CD4-positive, CD25-positive, alpha-beta regulatory T cell (primary cell): ENCODE results near the gene MICB. TPM values are rescaled to one million over a fixed set of nuclear protein-coding genes. Genes with fewer than 3 reads are reported as not detected.

Experiments
- ATAC-seq, 2 donors: fragments of 150-1000 bp; cut with Tn5 transposase; one replicate each; pipeline ENCODE4 v1.10.0; 2021; ENCODE audit warnings: low read depth in 2 of 2, moderate number of reproducible peaks in 2 of 2, moderate library complexity in 1 of 2
- DNase-seq, 3 donors: peaks; one replicate each; pipeline versions ENCODE4 v3.0.0 to v3.0.0-alpha.2; 2012 to 2022; ENCODE audit warnings: mixed read lengths in 1 of 3
- H3K27ac ChIP-seq: one replicate; pipeline ENCODE4 v1.7.0; 2013; ENCODE audit warnings: mild to moderate bottlenecking, low read length; ENCODE audit not compliant: insufficient read depth, poor library complexity, severe bottlenecking
- H3K27me3 ChIP-seq: one replicate; pipeline ENCODE4 v1.7.0; 2013; ENCODE audit warnings: low read length; ENCODE audit not compliant: control insufficient read depth, insufficient read depth
- H3K36me3 ChIP-seq: one replicate; pipeline ENCODE4 v1.7.0; 2013; ENCODE audit warnings: mild to moderate bottlenecking, low read length, moderate library complexity; ENCODE audit not compliant: control insufficient read depth, insufficient read depth
- H3K4me1 ChIP-seq: 2 replicates; pipeline ENCODE4 v1.7.0; 2013; ENCODE audit warnings: mild to moderate bottlenecking, low read length; ENCODE audit not compliant: insufficient read depth, control insufficient read depth, poor library complexity, severe bottlenecking
- H3K4me3 ChIP-seq: one replicate; pipeline ENCODE4 v1.7.0; 2013; ENCODE audit warnings: low read depth, mild to moderate bottlenecking, low read length, moderate library complexity
- H3K9me3 ChIP-seq, 2 experiments: 1 replicate in 1 of 2; 2 replicates in 1 of 2; pipeline ENCODE4 v1.7.0; 2013; ENCODE audit warnings: low read length in 2 of 2, mild to moderate bottlenecking in 1 of 2, moderate library complexity in 1 of 2; ENCODE audit not compliant: control insufficient read depth in 2 of 2
- H3K27ac Mint-ChIP-seq, 3 donors: one replicate each; pipeline ENCODE4 v1.8.0; 2020 to 2022; ENCODE audit warnings: mild to moderate bottlenecking in 3 of 3, mixed read lengths in 3 of 3, moderate library complexity in 2 of 3
- H3K27me3 Mint-ChIP-seq: one replicate; pipeline ENCODE4 v1.8.0; 2022; ENCODE audit warnings: mild to moderate bottlenecking, mixed read lengths
- H3K36me3 Mint-ChIP-seq: one replicate; pipeline ENCODE4 v1.8.0; 2020; ENCODE audit warnings: mixed read lengths
- H3K4me1 Mint-ChIP-seq, 4 donors: one replicate each; pipeline ENCODE4 v1.8.0; 2020 to 2022; ENCODE audit warnings: mixed read lengths in 4 of 4, mild to moderate bottlenecking in 1 of 4
- H3K4me3 Mint-ChIP-seq, 4 donors: one replicate each; pipeline ENCODE4 v1.8.0; 2020 to 2022; ENCODE audit warnings: mild to moderate bottlenecking in 4 of 4, mixed read lengths in 4 of 4, moderate library complexity in 3 of 4
- H3K9me3 Mint-ChIP-seq, 7 donors: one replicate each; pipeline ENCODE4 v1.8.0; 2020 to 2022; ENCODE audit warnings: mixed read lengths in 7 of 7, mild to moderate bottlenecking in 3 of 7, moderate library complexity in 2 of 7
- polyA plus RNA-seq, 4 donors: library from polyadenylated mRNA; unstranded; fragments of 300-500 nt; fragmentation: Illumina TruSeq; gene quantifications; one replicate each; pipeline ENCODE4 v1.2.3, GENCODE V29; 2021
- total RNA-seq: library from RNA; stranded (reverse); gene quantifications from one replicate; pipeline ENCODE4 v1.2.3, GENCODE V29; 2022

MICB gene
- total and polyA plus RNA-seq, 5 donors from 2014 or later = 7.8 to 22.0 (median 12.4) TPM

DNA sequence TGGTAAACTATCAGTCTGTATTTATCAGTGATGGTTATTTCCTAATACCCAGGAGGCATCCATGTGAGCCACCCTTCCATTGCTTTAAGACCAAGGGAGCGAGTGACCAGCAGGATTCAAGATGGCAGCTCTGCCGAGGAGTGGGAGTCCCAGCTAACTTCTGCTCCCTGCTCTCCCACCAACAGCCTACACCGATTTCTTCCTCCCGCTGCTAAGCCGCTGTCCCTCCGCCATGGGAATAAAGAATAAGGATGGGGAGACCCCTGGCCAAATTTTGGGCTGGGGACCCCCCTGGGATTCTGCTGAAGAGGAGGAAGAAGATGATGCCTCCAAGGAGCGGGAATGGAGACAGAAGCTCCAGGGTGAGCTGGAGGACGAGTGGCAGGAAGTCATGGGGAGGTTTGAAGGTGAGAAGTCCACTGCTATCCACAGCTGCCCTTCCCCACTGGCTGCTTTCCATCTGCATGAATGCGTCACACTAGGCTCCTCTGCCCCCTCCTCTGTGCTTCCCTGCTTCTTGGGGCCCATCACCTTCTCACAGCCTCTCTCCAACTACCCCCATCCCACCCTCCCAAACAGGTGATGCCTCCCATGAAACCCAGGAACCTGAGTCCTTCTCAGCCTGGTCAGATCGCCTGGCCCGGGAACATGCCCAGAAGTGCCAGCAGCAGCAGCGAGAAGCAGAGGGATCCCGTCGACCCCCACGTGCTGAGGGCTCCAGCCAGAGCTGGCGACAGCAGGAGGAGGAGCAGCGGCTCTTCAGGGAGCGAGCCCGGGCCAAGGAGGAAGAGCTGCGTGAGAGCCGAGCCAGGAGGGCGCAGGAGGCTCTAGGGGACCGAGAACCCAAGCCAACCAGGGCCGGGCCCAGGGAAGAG, 59.7 kb downstream of the MICB start:
- H3K27ac Mint-ChIP-seq = peak overlapping the region in 1 of 3 donors; percentile 32
- no peak overlapping the region for H3K4me3 ChIP-seq
- H3K27me3 ChIP-seq = no peaks in the 10 kb centered on the region
- peak overlapping the region; percentile 77 for H3K27ac ChIP-seq
- ATAC-seq (no peak), DNase-seq (no peak)
- peaks cover 14% of the 10 kb centered on the region for H3K36me3 Mint-ChIP-seq
- no peaks in the 10 kb centered on the region for H3K36me3 ChIP-seq
- no peaks in the 10 kb centered on the region for H3K9me3 Mint-ChIP-seq
- no peaks in the 10 kb centered on the region for H3K9me3 ChIP-seq
- no peaks in the 10 kb centered on the region for H3K27me3 Mint-ChIP-seq
- H3K4me1 Mint-ChIP-seq = peaks cover 15 to 65% (median 42%) of the 10 kb centered on the region in 4 donors
- H3K4me3 Mint-ChIP-seq = peak overlapping the region in 3 of 4 donors; percentile 56 to 88 (median 65)
- peaks cover 58% of the 10 kb centered on the region for H3K4me1 ChIP-seq

DNA sequence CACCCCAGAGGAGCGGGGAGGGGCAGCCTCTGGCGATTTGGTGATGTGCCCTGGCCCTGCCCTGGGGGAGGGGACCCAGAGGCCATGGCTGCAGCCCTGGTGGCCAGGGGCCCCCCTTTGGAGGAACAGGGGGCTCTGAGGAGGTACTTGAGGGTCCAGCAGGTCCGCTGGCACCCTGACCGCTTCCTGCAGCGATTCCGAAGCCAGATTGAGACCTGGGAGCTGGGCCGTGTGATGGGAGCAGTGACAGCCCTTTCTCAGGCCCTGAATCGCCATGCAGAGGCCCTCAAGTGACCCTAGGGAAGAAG, 60.3 kb downstream of the MICB start:
- H3K4me3 ChIP-seq = peak overlapping the region; percentile 71
- no peak for ATAC-seq
- peaks cover 19% of the 10 kb centered on the region for H3K36me3 Mint-ChIP-seq

DNA sequence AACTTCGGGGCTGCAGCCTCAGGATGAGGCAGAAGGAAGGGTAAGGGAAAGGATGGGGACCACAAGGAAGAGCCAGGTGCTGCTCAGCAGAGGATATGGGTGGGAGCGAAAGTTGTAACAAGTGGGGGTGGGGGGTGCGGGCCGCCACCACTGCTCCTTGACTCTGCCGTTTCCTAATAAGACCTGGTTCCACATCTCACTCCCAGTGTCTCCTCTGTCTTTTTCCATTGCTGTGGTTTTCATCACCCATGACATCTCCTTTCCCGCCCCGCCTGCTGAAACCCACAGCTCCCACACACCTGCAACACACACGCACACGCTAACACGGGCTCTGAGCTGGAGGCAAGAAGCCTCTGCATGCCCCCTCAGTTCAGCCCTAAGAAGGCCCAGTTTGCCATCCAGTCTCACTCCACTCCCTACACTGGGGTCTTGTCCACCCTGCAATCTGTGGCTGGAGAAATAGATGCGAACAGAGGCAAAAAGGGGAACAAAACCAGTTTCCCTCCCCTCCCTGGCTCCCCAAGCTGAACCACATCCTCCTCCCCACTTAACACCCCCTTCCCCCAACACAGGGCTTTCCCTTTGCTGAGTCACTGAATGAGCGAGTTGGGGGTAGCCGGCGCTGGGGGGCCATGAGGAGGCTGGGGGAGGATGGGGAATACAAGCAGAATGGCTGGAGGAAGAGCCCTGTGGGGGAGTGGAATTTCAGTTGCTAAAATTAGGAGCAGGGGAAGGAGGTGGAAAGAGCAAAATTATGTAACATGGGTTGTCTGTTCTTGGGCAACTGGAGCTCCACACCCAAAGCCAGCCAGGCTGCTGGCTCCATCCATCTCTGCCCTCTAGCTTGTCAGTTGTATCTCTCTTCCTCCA, 60.9 kb downstream of the MICB start:
- Mint-ChIP-seq H3K4me3 (peak overlapping the region; percentile 33 to 88 (median 81)), H3K27me3 (no peaks in the 10 kb centered on the region), H3K36me3 (peaks cover 23% of the 10 kb centered on the region), H3K27ac (peak overlapping the region; percentile 86 to 96 (median 94)), H3K9me3 (no peaks in the 10 kb centered on the region), H3K4me1 (peaks cover 15 to 74% (median 44%) of the 10 kb centered on the region in 4 donors)
- ATAC-seq = peak; percentile 73 to 75
- H3K36me3 ChIP-seq = peaks cover 3% of the 10 kb centered on the region
- peaks cover 58% of the 10 kb centered on the region for H3K4me1 ChIP-seq
- H3K9me3 ChIP-seq = no peaks in the 10 kb centered on the region
- peak overlapping the region; percentile 77 for H3K27ac ChIP-seq
- peak; percentile 51 to 79 (median 64) for DNase-seq
- peak overlapping the region; percentile 71 for H3K4me3 ChIP-seq
- no peaks in the 10 kb centered on the region for H3K27me3 ChIP-seq

More for the DNA sequence above, 60.3 kb downstream of the MICB start:
- H3K27ac ChIP-seq = peak overlapping the region; percentile 77
- no peaks in the 10 kb centered on the region for H3K36me3 ChIP-seq
- no peaks in the 10 kb centered on the region for H3K9me3 ChIP-seq
- DNase-seq = no peak
- no peaks in the 10 kb centered on the region for H3K27me3 Mint-ChIP-seq
- H3K27me3 ChIP-seq = no peaks in the 10 kb centered on the region
- peaks cover 58% of the 10 kb centered on the region for H3K4me1 ChIP-seq
- peak overlapping the region in 2 of 3 donors; percentile 79 to 96 for H3K27ac Mint-ChIP-seq
- H3K9me3 Mint-ChIP-seq = no peaks in the 10 kb centered on the region
- peaks cover 15 to 70% (median 42%) of the 10 kb centered on the region in 4 donors for H3K4me1 Mint-ChIP-seq
- peak overlapping the region in 2 of 4 donors; percentile 38 to 88 for H3K4me3 Mint-ChIP-seq

DNA sequence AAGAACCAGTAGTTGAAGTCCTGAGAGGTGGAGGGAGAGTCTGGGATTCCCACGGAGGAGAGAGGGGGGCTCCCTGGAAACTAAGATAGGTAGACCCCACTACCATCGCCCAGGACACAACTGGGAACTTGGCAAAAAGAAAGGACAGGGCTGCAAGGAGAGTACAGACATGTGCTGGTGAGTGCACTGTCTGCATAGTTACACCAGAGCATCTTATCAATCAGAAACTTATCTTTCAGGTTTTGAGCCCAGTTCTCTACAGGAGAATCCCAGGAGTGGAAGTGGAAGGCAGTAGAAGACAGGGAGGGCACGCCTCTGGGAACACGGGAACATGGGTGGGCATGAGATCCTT, 61.6 kb downstream of the MICB start:
- H3K9me3 ChIP-seq = no peaks in the 10 kb centered on the region
- H3K4me3 ChIP-seq = peak overlapping the region; percentile 71
- H3K27me3 Mint-ChIP-seq = no peaks in the 10 kb centered on the region
- H3K36me3 Mint-ChIP-seq = peaks cover 25% of the 10 kb centered on the region
- DNase-seq (no peak), ATAC-seq (peak; percentile 10 to 31)
- peaks cover 3% of the 10 kb centered on the region for H3K36me3 ChIP-seq
- peak overlapping the region; percentile 86 to 96 (median 94) for H3K27ac Mint-ChIP-seq
- peaks cover 58% of the 10 kb centered on the region for H3K4me1 ChIP-seq
- H3K4me1 Mint-ChIP-seq = peaks cover 15 to 76% (median 45%) of the 10 kb centered on the region in 4 donors
- H3K27me3 ChIP-seq = no peaks in the 10 kb centered on the region
- peak overlapping the region; percentile 33 to 88 (median 81) for H3K4me3 Mint-ChIP-seq
- no peaks in the 10 kb centered on the region for H3K9me3 Mint-ChIP-seq
- peak overlapping the region; percentile 77 for H3K27ac ChIP-seq

DNA sequence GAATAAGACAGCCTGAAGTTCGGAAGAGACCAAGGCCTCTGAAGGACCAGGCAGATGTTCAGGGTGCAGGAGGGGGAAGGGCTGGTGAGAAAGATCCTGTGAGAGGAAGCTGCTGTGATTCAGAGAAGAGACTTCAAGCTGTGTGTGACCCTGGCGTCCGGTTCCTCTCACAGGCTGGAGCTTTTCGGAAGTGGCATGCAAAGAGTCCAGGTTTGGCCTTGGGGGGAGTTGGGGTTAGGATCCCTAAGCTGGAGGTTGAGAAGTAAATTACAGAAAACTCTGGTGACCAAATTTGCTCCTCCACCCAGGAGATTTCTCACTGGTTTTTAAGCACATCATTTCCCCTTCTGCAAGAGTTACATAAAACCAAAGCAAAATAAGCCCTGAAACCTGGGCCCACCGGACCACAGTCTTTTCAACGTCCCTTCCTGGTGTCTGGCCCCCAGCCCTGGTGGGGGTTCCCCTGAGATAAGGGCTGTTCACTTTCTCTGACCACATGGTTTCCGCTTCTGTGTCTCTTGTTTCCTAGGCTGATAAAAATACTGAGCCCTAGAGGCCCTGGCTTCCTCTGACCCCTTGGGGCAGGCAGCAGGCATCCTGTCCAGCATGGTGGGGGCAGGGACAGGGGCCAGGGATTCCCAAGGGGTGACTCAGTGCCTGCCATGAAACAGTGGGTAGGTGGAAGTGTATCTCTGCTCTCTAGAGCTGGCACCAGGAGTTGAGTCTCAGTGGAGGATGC, 62.2 kb downstream of the MICB start:
- ATAC-seq (peak; percentile 73 to 77), DNase-seq (peak; percentile 32 to 86 (median 44))
- H3K9me3 ChIP-seq = no peaks in the 10 kb centered on the region
- peak overlapping the region; percentile 71 for H3K4me3 ChIP-seq
- Mint-ChIP-seq H3K36me3 (peaks cover 26% of the 10 kb centered on the region), H3K27me3 (no peaks in the 10 kb centered on the region), H3K4me1 (peaks cover 15 to 77% (median 47%) of the 10 kb centered on the region in 4 donors), H3K4me3 (peak overlapping the region; percentile 44 to 88 (median 81)), H3K9me3 (no peaks in the 10 kb centered on the region), H3K27ac (peak overlapping the region; percentile 86 to 96 (median 94))
- peaks cover 58% of the 10 kb centered on the region for H3K4me1 ChIP-seq
- no peaks in the 10 kb centered on the region for H3K27me3 ChIP-seq
- peaks cover 6% of the 10 kb centered on the region for H3K36me3 ChIP-seq
- peak overlapping the region; percentile 77 for H3K27ac ChIP-seq

DNA sequence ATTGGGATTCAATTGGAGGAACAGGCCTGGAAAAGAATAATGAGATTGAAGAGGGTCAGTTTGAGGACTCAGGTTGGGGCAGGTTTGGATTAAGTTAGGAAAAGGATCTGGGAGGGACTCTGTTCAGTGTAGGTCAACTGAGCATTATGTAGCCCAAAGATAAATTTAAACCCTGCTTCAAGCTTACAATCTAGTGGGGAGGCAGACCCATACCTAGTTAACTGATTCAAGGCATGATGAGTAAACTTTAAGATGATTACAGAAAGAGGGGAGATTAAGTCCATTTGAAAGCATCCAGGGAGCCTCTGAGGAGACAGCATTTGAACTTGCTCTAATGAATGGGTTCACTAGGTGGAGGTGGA, 62.7 kb downstream of the MICB start:
- no peaks in the 10 kb centered on the region for H3K9me3 ChIP-seq
- peaks cover 58% of the 10 kb centered on the region for H3K4me1 ChIP-seq
- H3K36me3 Mint-ChIP-seq = peaks cover 32% of the 10 kb centered on the region
- ATAC-seq (no peak), DNase-seq (no peak)
- peak overlapping the region; percentile 71 for H3K4me3 ChIP-seq
- H3K27me3 ChIP-seq = no peaks in the 10 kb centered on the region
- peak overlapping the region; percentile 86 to 96 (median 94) for H3K27ac Mint-ChIP-seq
- peaks cover 15 to 83% (median 53%) of the 10 kb centered on the region in 4 donors for H3K4me1 Mint-ChIP-seq
- peaks cover 4% of the 10 kb centered on the region for H3K27me3 Mint-ChIP-seq
- H3K4me3 Mint-ChIP-seq = peak overlapping the region; percentile 44 to 88 (median 81)
- peaks cover 8% of the 10 kb centered on the region for H3K36me3 ChIP-seq
- no peaks in the 10 kb centered on the region for H3K9me3 Mint-ChIP-seq
- H3K27ac ChIP-seq = peak overlapping the region; percentile 77
